Measurements from ENCODE around the gene OSBPL9.

OSBPL9 gene

DNA sequence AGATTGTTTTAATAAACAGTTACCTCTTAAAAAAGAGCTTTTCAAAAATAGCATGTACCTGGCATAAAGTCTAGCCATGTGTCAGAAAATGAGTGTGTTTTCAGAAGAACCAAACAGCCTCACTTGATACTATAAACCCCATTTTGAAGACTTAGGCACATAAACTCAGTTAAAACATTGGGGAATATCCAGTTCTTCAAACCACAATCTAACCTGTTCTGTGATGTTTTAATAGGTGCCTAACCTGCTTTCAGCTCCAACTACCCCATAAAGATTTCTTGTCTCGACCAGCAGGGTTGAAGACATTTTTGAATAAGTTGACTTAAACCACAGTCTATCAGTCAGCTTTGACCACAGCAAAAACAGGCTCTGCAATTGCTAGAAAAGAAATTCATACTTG lies 220.4 kb downstream of the OSBPL9 start:
- no peak overlapping the region for H3K4me3 ChIP-seq (ENCODE audit: control insufficient read depth, low read depth, low read length)
- no peak for DNase-seq (ENCODE audit: low read depth)
- TF ChIP-seq, protein P1, sequence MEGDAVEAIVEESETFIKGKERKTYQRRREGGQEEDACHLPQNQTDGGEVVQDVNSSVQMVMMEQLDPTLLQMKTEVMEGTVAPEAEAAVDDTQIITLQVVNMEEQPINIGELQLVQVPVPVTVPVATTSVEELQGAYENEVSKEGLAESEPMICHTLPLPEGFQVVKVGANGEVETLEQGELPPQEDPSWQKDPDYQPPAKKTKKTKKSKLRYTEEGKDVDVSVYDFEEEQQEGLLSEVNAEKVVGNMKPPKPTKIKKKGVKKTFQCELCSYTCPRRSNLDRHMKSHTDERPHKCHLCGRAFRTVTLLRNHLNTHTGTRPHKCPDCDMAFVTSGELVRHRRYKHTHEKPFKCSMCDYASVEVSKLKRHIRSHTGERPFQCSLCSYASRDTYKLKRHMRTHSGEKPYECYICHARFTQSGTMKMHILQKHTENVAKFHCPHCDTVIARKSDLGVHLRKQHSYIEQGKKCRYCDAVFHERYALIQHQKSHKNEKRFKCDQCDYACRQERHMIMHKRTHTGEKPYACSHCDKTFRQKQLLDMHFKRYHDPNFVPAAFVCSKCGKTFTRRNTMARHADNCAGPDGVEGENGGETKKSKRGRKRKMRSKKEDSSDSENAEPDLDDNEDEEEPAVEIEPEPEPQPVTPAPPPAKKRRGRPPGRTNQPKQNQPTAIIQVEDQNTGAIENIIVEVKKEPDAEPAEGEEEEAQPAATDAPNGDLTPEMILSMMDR (IDR thresholded peaks at IDR 0.05; ENCODE audit: control insufficient read depth, insufficient read depth, low read depth, low read length, missing control alignments): no peak
